HG03108 (cell line): Measurements from ENCODE around the gene ADGRV1.
"Not testable (repeated sequence)": the region's sequence is repeated elsewhere in the genome, so short reads cannot be mapped to it uniquely, and the experiment has no call there.

Experiments
- ATAC-seq: cut with Tn5 transposase; IDR thresholded peaks from one replicate; pipeline ENCODE4 v1.9.1; 2021; ENCODE audit warnings: moderate library complexity; ENCODE audit not compliant: unreplicated experiment

ADGRV1 gene

GRCh38 chr5:90586469-90586868, 27.9 kb downstream of the ADGRV1 start:
- no peak for ATAC-seq

GRCh38 chr5:90590170-90590569, 31.6 kb downstream of the ADGRV1 start:
- no peak for ATAC-seq

DNA sequence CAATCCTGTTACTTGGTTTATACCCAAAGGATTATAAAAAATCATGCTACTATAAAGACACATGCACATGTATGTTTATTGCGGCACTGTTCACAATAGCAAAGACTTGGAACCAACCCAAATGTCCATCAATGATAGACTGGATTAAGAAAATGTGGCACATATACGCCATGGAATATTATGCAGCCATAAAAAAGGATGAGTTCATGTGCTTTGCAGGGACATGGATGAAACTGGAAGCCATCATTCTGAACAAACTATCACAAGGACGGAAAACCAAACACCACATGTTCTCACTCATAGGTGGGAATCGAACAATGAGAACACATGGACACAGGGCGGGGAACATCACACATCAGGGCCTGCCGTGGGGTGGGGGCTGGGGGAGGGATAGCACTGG, 34.5 kb downstream of the ADGRV1 start:
- not testable (repeated sequence) for ATAC-seq

DNA sequence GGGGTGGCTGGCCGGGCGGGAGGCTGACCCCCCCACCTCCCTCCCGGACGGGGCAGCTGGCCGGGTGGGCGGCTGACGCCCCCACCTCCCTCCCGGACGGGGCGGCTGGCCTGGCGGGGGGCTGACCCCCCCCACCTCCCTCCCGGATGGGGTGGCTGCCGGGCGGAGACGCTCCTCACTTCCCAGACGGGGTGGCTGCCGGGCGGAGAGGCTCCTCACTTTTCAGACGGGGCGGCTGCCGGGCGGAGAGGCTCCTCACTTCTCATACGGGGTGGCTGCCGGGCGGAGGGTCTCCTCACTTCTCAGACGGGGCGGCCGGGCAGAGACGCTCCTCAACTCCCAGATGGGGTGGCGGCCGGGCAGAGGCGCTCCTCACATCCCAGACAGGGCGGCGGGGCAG, 37.2 kb downstream of the ADGRV1 start:
- ATAC-seq, result not testable (repeated sequence)

- no peak for ATAC-seq
Measured at GRCh38 chr5:90598293-90598692, 39.7 kb downstream of the ADGRV1 start.

DNA sequence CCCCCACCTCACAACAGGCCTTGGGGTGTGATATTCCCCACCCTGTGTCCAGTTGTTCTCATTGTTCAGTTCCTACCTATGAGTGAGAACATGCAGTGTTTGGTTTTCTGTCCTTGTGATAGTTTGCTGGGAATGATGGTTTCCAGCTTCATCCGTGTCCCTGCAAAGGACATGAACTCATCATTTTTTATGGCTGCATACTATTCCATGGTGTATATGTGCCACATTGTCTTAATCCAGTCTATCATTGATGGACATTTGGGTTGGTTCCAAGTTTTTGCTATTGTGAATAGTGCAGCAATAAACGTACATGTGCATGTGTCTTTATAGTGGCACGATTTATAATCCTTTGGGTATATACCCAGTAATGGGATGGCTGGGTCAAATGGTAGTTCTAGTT, 41.7 kb downstream of the ADGRV1 start:
- not testable (repeated sequence) for ATAC-seq

- ATAC-seq, result no peak
Measured at GRCh38 chr5:90601468-90601867, 42.9 kb downstream of the ADGRV1 start.

GRCh38 chr5:90602681-90603080, 44.1 kb downstream of the ADGRV1 start:
- peak; percentile 61 for ATAC-seq

- ATAC-seq, result no peak
Measured at GRCh38 chr5:90606539-90606938, 47.9 kb downstream of the ADGRV1 start.

- peak; percentile 94 for ATAC-seq
Measured at GRCh38 chr5:90612919-90613318, 54.3 kb downstream of the ADGRV1 start.

GRCh38 chr5:90613459-90613858, 54.9 kb downstream of the ADGRV1 start:
- no peak for ATAC-seq

DNA sequence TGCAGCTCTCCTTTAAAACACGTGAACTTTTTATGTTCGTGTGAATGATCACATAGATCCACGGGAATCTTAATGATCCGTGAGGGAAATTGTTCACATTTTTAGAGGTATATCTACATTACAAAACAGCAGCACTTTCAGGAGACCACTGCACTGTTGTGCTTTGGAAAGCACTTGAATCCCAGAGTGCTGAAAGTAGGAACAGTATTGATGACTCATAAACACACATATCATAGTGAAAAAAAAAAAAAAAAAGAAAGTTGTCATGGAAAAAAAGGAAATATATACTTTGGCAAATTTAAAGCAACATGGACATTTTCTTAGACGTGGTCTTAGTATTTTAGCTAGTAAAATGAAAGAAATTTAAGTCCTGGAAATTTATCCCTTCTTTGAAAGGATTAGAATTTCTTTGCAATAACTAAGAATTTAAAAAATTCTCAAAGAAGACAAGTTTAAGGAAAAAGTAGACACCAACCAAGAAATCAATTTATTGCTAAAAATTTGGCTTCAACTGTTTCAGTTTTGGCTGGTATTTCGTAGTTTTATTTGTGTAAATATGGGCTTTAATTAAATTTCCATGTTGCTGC, 55.4 kb downstream of the ADGRV1 start:
- no peak for ATAC-seq

- no peak for ATAC-seq
Measured at GRCh38 chr5:90615355-90615754, 56.8 kb downstream of the ADGRV1 start.

DNA sequence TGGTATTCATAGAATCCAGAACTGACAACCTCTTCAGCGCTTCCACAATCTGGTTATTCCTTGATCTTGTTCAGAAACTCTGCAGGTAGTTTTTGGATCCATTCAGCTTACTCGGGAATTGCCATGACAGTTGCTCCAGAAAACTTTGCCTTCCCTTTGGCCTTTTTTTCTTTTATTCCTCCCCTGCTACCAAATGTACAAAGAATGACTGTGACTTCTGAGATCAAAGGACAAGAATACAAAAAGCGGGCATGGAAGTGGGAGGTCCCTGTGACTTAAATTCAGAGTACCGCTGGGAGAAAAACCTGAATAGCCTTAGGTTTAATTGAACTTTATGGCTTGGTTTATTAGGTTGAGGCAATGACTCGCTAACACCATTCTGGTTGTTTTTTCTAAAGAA, 59.5 kb downstream of the ADGRV1 start:
- ATAC-seq, result no peak

DNA sequence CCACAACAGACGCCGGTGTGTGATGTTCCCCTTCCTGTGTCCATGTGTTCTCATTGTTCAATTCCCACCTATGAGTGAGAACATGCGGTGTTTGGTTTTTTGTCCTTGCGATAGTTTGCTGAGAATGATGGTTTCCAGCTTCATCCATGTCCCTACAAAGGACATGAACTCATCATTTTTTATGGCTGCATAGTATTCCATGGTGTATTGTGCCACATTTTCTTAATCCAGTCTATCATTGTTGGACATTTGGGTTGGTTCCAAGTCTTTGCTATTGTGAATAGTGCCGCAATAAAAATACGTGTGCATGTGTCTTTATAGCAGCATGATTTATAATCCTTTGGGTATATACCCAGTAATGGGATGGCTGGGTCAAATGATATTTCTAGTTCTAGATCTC, 61.2 kb downstream of the ADGRV1 start:
- ATAC-seq, result not testable (repeated sequence)

DNA sequence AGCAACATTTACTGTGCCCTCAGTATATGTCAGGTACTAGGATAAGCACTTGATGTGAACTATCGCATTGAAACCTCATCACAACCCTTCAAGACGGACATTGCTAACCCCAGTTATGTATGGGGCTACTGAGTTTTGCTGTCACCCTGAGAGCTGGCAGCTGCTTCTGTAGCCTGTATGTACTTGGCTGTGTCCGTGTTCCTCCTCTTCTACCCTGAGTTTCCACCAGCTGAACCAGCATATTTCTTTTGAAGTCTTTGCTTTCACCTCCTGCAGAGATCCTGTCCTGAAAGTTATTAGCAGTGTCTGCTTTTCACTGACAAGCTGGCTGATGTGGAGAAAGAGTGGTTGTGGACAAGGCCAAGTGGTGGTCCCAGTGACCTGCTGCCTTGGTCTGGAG, 63.3 kb downstream of the ADGRV1 start:
- ATAC-seq, result no peak

DNA sequence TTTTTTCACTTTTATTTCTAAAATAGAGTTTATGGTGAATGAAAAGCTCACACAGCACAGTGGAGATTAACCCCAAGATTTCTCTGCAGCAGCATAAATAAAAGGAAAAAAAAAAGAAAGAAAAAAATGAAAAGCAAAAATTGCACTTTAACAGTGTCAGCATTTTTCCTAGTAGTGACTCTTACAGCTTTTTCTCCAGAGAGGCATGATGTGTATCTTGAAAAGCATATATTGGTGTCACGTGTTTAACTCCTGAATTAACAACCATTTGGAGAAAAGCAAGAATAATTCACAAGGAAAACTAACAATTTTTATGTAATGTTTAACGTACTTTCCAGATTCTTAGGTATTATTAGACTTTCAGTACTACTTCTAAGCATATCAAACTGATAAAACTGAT, 67.9 kb downstream of the ADGRV1 start:
- no peak for ATAC-seq

DNA sequence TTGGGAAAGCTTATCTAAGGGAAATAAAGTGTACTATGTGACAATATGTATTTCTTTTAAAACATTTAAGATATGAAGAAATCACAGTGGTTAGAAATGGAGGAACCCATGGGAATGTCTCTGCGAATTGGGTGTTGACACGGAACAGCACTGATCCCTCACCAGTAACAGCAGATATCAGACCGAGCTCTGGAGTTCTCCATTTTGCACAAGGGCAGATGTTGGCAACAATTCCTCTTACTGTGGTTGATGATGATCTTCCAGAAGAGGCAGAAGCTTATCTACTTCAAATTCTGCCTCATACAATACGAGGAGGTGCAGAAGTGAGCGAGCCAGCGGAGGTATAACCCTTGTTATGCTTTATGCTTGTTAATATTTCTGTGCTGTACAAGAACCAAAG, 69.9 kb downstream of the ADGRV1 start:
- ATAC-seq, result no peak

GRCh38 chr5:90632791-90633190, 74.2 kb downstream of the ADGRV1 start:
- ATAC-seq, result no peak

DNA sequence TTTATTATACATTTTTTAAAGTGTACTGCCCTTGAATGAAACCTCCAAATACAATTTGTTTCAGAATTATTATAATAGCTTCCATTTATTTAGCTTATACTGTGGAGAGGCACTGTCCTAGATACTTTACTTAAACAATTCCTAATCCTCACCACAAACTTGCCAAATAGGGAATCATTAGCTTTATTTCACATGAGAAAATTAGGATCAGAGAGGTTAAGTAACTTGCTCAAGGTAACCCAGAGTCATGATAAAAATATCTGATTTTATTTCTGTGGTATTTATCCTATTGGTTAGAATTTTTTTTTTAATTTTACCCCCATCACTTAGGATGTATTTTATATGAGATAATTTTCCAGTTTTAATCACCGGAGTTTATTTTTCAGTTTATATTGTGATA, 78.4 kb downstream of the ADGRV1 start:
- ATAC-seq, result no peak

GRCh38 chr5:90637731-90638130, 79.1 kb downstream of the ADGRV1 start:
- ATAC-seq, result no peak

DNA sequence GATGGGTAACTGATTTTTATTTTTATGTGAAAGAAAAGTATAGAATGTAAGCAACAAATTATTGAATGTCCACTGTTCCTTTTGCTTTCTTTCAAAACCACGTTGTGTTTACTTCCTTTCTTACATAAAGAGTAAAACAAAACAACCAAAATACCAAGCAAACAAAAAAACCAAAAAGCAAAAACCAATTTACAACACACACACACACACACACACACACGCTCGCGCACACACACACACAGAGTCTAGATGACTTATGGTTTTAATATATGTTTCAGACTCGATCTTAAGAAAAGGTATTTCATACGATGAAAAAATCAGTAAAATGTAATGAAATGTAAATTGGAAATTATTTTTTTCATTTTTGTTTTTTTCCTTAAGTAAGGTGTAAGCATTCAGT, 80.3 kb downstream of the ADGRV1 start:
- no peak for ATAC-seq

DNA sequence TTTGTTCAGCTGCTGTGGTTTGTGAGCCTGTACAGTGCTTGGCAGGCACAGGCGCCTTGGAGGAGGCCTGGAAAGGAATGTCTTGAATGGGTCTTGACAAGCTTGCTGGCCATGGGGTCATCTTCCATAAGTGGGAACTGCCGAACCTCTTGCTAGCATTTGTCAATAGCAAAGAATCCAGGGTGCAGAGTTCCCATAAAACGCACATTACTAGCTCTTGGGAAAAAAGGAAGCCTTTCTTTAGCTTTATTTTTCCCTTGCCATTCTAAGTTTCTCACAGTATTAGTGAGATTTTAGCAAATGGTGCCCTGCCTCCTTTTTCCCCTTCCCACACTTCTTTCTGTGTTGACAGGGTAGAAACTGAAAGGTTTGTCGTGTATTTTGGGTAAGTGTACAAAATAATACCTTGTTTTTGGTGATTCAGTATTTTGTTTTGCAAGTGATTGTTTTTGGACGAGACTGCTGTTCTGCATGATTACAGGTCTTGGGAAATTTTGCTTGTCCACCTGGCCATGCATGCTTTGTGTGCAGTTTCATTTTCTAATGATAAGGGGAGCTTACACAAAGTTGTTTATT, 82.0 kb downstream of the ADGRV1 start:
- no peak for ATAC-seq
